ENCODE measurements around the gene UFC1.

The UFC1 gene

GRCh38 chr1:161137881-161138280 is 15.9 kb upstream of the UFC1 start:
- no peak for DNase-seq

GRCh38 chr1:161138431-161138830 is 15.3 kb upstream of the UFC1 start:
- DNase-seq, result no peak

- peak; percentile 45 for DNase-seq
These were observed 14.0 kb upstream of the UFC1 start for GRCh38 chr1:161139766-161140165.

GRCh38 chr1:161140755-161141400 is 12.9 kb upstream of the UFC1 start:
- no peak for DNase-seq

- DNase-seq, result peak; percentile 35
These were observed 7.9 kb upstream of the UFC1 start for GRCh38 chr1:161145832-161146231.

- no peak for DNase-seq
These were observed 602 bp upstream of the UFC1 start for GRCh38 chr1:161153176-161153575.

- no peak for DNase-seq
These were observed 4.1 kb downstream of the UFC1 start for GRCh38 chr1:161157867-161158266.

- DNase-seq, result no peak
These were observed 4.7 kb downstream of the UFC1 start for GRCh38 chr1:161158316-161159010.

- peak; percentile 88 for DNase-seq
These were observed 5.5 kb downstream of the UFC1 start, which contains the start of gene USP21 for GRCh38 chr1:161159087-161159912. USP21 (plus strand) TSS chr1:161159500; CDS start chr1:161160641, 1,141 bp downstream.

GRCh38 chr1:161159913-161160243 is 6.1 kb downstream of the UFC1 start:
- DNase-seq, result no peak

- no peak for DNase-seq
These were observed 6.9 kb downstream of the UFC1 start for GRCh38 chr1:161160671-161161145.

- DNase-seq, result no peak
These were observed 7.9 kb downstream of the UFC1 start for GRCh38 chr1:161161652-161162051.

- DNase-seq, result no peak
These were observed 8.3 kb downstream of the UFC1 start for GRCh38 chr1:161162052-161162451.

- no peak for DNase-seq
These were observed 9.0 kb downstream of the UFC1 start for GRCh38 chr1:161162806-161163205.

- DNase-seq, result no peak
These were observed 10.0 kb downstream of the UFC1 start for GRCh38 chr1:161163793-161164192.

GRCh38 chr1:161164901-161165610 is 11.3 kb downstream of the UFC1 start:
- no peak for DNase-seq

- peak; percentile 99 for DNase-seq
These were observed 12.2 kb downstream of the UFC1 start, which contains the start of gene PPOX for GRCh38 chr1:161165742-161166668. PPOX (plus strand) TSS chr1:161166426; CDS start chr1:161166848, 422 bp downstream.

GRCh38 chr1:161166669-161167548 is 13.1 kb downstream of the UFC1 start:
- no peak for DNase-seq

- no peak for DNase-seq
These were observed 15.1 kb downstream of the UFC1 start for GRCh38 chr1:161168906-161169305.

- DNase-seq, result no peak
These were observed 17.4 kb downstream of the UFC1 start for GRCh38 chr1:161171191-161171590.

- no peak for DNase-seq
These were observed 17.9 kb downstream of the UFC1 start for GRCh38 chr1:161171696-161172095.

All from NCI-H1694 treated with DMSO at 0.1 percent for 48 hours (cell line).